CD4-positive, alpha-beta T cell (primary cell): ENCODE measurements around the gene BTBD16. TPM values are rescaled to one million over a fixed set of nuclear protein-coding genes. Genes with fewer than 3 reads are reported as not detected.

Experiments
- ATAC-seq: fragments of 200-7000 bp; cut with Tn5 transposase; one replicate; pipeline ENCODE4 v1.10.0; 2022; ENCODE audit warnings: mild to moderate bottlenecking; ENCODE audit not compliant: poor library complexity
- CTCF ChIA-PET: fragments of 350-600 bp; sonication (Branson Sonifier 250); formaldehyde crosslinking; loops from one replicate; lab custom pipeline; 2021; ENCODE audit warnings: antibody characterized with exemption, inconsistent platforms; lab: Charles Lee
- POLR2A ChIA-PET: fragments of 350-600 bp; sonication (Branson Sonifier 250); formaldehyde crosslinking; loops from one replicate; lab custom pipeline; 2021; ENCODE audit warnings: antibody characterized with exemption, inconsistent platforms; lab: Charles Lee
- DNase-seq, 14 experiments: peaks; one replicate each; pipeline ENCODE4 v3.0.0-alpha.2; 2013 to 2020; ENCODE audit warnings: mixed read lengths in 2 of 14
- H3K27ac ChIP-seq, 2 donors: one replicate each; pipeline versions ENCODE4 v1.5.1 to v1.7.0; 2013; ENCODE audit warnings: low read length in 2 of 2, low read depth in 1 of 2, mild to moderate bottlenecking in 1 of 2
- H3K27me3 ChIP-seq, 2 experiments: 1 replicate in 1 of 2; 2 replicates in 1 of 2; pipeline versions ENCODE4 v1.6.1 to v1.7.0; 2013; ENCODE audit warnings: low read length in 2 of 2, control low read depth in 1 of 2, mild to moderate bottlenecking in 1 of 2, moderate library complexity in 1 of 2; ENCODE audit not compliant: insufficient read depth in 2 of 2, control insufficient read depth in 1 of 2
- H3K36me3 ChIP-seq: one replicate; pipeline ENCODE4 v1.6.1; 2013; ENCODE audit warnings: low read length, control low read depth; ENCODE audit not compliant: insufficient read depth
- H3K4me1 ChIP-seq: one replicate; pipeline ENCODE4 v1.6.1; 2013; ENCODE audit warnings: low read length, control low read depth; ENCODE audit not compliant: insufficient read depth
- H3K4me3 ChIP-seq: one replicate; pipeline ENCODE4 v1.5.1; 2013; ENCODE audit warnings: mild to moderate bottlenecking, low read length, moderate library complexity
- H3K9me3 ChIP-seq, 2 experiments: 1 replicate in 1 of 2; 2 replicates in 1 of 2; pipeline versions ENCODE4 v1.6.1 to v1.7.0; 2013; ENCODE audit warnings: low read length in 2 of 2, mild to moderate bottlenecking in 2 of 2, control low read depth in 1 of 2, moderate library complexity in 1 of 2; ENCODE audit not compliant: control insufficient read depth in 1 of 2, insufficient read depth in 1 of 2
- H3K27ac Mint-ChIP-seq: one replicate; pipeline ENCODE4 v1.8.0; 2020; ENCODE audit warnings: mixed read lengths
- H3K27me3 Mint-ChIP-seq: one replicate; pipeline ENCODE4 v1.8.0; 2021; ENCODE audit warnings: mixed read lengths
- H3K36me3 Mint-ChIP-seq: one replicate; pipeline ENCODE4 v1.8.0; 2021; ENCODE audit warnings: low read depth, mixed read lengths
- H3K4me1 Mint-ChIP-seq: one replicate; pipeline ENCODE4 v1.8.0; 2021; ENCODE audit warnings: low read depth, mixed read lengths
- H3K4me3 Mint-ChIP-seq: one replicate; pipeline ENCODE4 v1.8.0; 2020; ENCODE audit warnings: mild to moderate bottlenecking, mixed read lengths
- H3K9me3 Mint-ChIP-seq: one replicate; pipeline ENCODE4 v1.8.0; 2020; ENCODE audit warnings: mixed read lengths
- CTCF ChIP-seq: fragments of 200-600 bp; IDR thresholded peaks from one replicate; pipeline ENCODE4 v1.8.0; 2022; ENCODE audit warnings: antibody characterized with exemption, mild to moderate bottlenecking
- intact Hi-C, 2 experiments: fragments of 100-400 bp; cut with DNase I in 1 of 2; cut with micrococcal nuclease in 1 of 2; formaldehyde crosslinking; loops; one replicate each; pipeline versions ENCODE4 v1.15.1 to v1.9.0; 2023 to 2025; cut with DNase I, micrococcal nuclease
- total RNA-seq, 174 experiments: library from RNA in 2 of 174; stranded (reverse) in 2 of 174; gene quantifications; one replicate each; pipeline ENCODE4 v1.2.3 and lab custom pipeline; 2021 to 2026

Gene BTBD16
- total RNA-seq, 2 experiments from 2014 or later, result not detected

GRCh38 chr10:122279725-122280141 is 8.6 kb downstream of the BTBD16 start:
- ATAC-seq (no peak), DNase-seq (peak in 1 of 14 experiments; percentile 8)
- Histone ChIP-seq H3K4me1 (no peaks in the 10 kb centered on the region), H3K27ac (no peak overlapping the region), H3K9me3 (no peaks in the 10 kb centered on the region), H3K4me3 (no peak overlapping the region), H3K27me3 (no peaks in the 10 kb centered on the region), H3K36me3 (no peaks in the 10 kb centered on the region)
- Mint-ChIP-seq H3K9me3 (no peaks in the 10 kb centered on the region), H3K27me3 (peaks cover 34% of the 10 kb centered on the region), H3K27ac (no peak overlapping the region), H3K4me1 (no peaks in the 10 kb centered on the region), H3K36me3 (no peaks in the 10 kb centered on the region), H3K4me3 (no peak overlapping the region)
- intact Hi-C loops, result no loop called here
- POLR2A ChIA-PET, result no interaction called here
- CTCF ChIA-PET, result interaction anchor here (1.1 kb wide), 1 partner anchor 19 kb away, joined by 3 read pairs; no protein-coding TSS in a partner anchor
- TF ChIP-seq CTCF, result no peak

- no peaks in the 10 kb centered on the region for H3K27me3 ChIP-seq
- H3K36me3 ChIP-seq, result no peaks in the 10 kb centered on the region
- no peak overlapping the region for H3K4me3 ChIP-seq
- ChIA-PET CTCF (interaction anchor here (1.1 kb wide), 1 partner anchor 18 kb away, joined by 3 read pairs; no protein-coding TSS in a partner anchor), POLR2A (no interaction called here)
- no peak overlapping the region for H3K27ac Mint-ChIP-seq
- H3K4me1 Mint-ChIP-seq, result no peaks in the 10 kb centered on the region
- no peaks in the 10 kb centered on the region for H3K9me3 Mint-ChIP-seq
- H3K9me3 ChIP-seq, result no peaks in the 10 kb centered on the region
- no peaks in the 10 kb centered on the region for H3K4me1 ChIP-seq
- H3K36me3 Mint-ChIP-seq, result no peaks in the 10 kb centered on the region
- no peak overlapping the region for H3K27ac ChIP-seq
- intact Hi-C loops, result no loop called here
- DNase-seq, result no peak
- ATAC-seq, result no peak
- H3K27me3 Mint-ChIP-seq, result peaks cover 33% of the 10 kb centered on the region
- no peak overlapping the region for H3K4me3 Mint-ChIP-seq
- no peak for TF ChIP-seq CTCF
Measured at GRCh38 chr10:122280156-122280555, 9.1 kb downstream of the BTBD16 start.

GRCh38 chr10:122281018-122281626 is 10.0 kb downstream of the BTBD16 start:
- Histone ChIP-seq H3K4me3 (no peak overlapping the region), H3K9me3 (no peaks in the 10 kb centered on the region), H3K27me3 (no peaks in the 10 kb centered on the region), H3K36me3 (no peaks in the 10 kb centered on the region), H3K4me1 (no peaks in the 10 kb centered on the region), H3K27ac (no peak overlapping the region)
- H3K27me3 Mint-ChIP-seq, result peaks cover 28% of the 10 kb centered on the region
- ChIA-PET POLR2A (no interaction called here), CTCF (no interaction called here)
- DNase-seq (no peak), ATAC-seq (no peak)
- intact Hi-C loops, result no loop called here
- H3K4me1 Mint-ChIP-seq, result no peaks in the 10 kb centered on the region
- no peak overlapping the region for H3K27ac Mint-ChIP-seq
- TF ChIP-seq CTCF, result no peak
- H3K9me3 Mint-ChIP-seq, result no peaks in the 10 kb centered on the region
- H3K36me3 Mint-ChIP-seq, result no peaks in the 10 kb centered on the region
- H3K4me3 Mint-ChIP-seq, result no peak overlapping the region
